ENCODE results near the gene FXN. TPM values are rescaled to one million over a fixed set of nuclear protein-coding genes. Genes with fewer than 3 reads are reported as not detected.
A peak's percentile ranks its signal among the peaks of the same experiment; 100 is the strongest.
"Not testable (repeated sequence)": the region's sequence is repeated elsewhere in the genome, so short reads cannot be mapped to it uniquely, and the experiment has no call there.

Gene FXN
- total RNA-seq = 46.8 and 56.7 TPM in 2 replicates

GRCh38 chr9:69035438-69036308 is at the start of gene FXN:
Gene FXN, plus strand, starts transcription at chr9:69035752. Its CDS starts 31 bp downstream, at chr9:69035783.
- Mint-ChIP-seq H3K4me3 (ENCODE audit: low read depth) (peak within 1 kb of the TSS; percentile 91), H3K36me3 (ENCODE audit: low read depth) (peaks cover 13% of the 10 kb centered on the region), H3K27ac (peak within 1 kb of the TSS; percentile 84), H3K4me1 (ENCODE audit: low read depth) (peaks cover 25% of the 10 kb centered on the region), H3K9me3 (no peaks in the 10 kb centered on the region), H3K27me3 (ENCODE audit: low read depth) (no peaks in the 10 kb centered on the region)
- intact Hi-C loops (cut with micrococcal nuclease) = loop anchor here (1.0 to 5.0 kb wide), 4 partner anchors 7 to 157 kb away; no protein-coding TSS in a partner anchor
- DNase-seq (ENCODE audit: low spot score) = peak; percentile 77

- peaks cover 35% of the 10 kb centered on the region for H3K4me1 Mint-ChIP-seq (ENCODE audit: low read depth)
- intact Hi-C loops (cut with micrococcal nuclease); H3K4me3 Mint-ChIP-seq (ENCODE audit: low read depth); H3K27me3 Mint-ChIP-seq (ENCODE audit: low read depth); H3K27ac Mint-ChIP-seq; DNase-seq (ENCODE audit: low spot score); H3K9me3 Mint-ChIP-seq: not testable (repeated sequence)
- H3K36me3 Mint-ChIP-seq (ENCODE audit: low read depth) = peaks cover 29% of the 10 kb centered on the region
These were observed 48.6 kb upstream of the FXN start for GRCh38 chr9:68986949-68987348.

DNA sequence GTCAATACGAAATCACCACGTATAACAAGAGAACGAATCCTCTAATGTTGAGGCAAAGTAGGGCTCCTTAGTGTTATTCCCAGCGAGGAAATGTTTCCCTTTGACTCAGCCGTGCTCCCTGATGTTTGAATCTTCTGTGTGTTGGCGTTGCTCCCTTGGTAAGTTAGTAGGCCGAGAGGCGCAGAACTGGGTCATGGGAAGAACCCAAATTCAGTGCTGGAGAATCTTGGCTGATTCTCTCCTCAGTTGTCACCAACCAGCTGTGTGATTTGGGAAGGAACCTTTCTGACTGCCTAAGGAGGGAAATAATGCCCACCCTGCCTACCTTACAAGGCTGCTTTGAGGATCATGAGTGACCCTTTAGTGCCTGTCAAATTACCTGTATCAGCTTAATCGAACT is 44.1 kb upstream of the FXN start:
- no peaks in the 10 kb centered on the region for H3K27me3 Mint-ChIP-seq (ENCODE audit: low read depth)
- no peaks in the 10 kb centered on the region for H3K9me3 Mint-ChIP-seq
- no peak overlapping the region for H3K27ac Mint-ChIP-seq
- H3K36me3 Mint-ChIP-seq (ENCODE audit: low read depth) = peaks cover 39% of the 10 kb centered on the region
- no peak for DNase-seq (ENCODE audit: low spot score)
- H3K4me3 Mint-ChIP-seq (ENCODE audit: low read depth) = no peak overlapping the region
- intact Hi-C loops (cut with micrococcal nuclease) = no loop called here
- peaks cover 9% of the 10 kb centered on the region for H3K4me1 Mint-ChIP-seq (ENCODE audit: low read depth)

DNA sequence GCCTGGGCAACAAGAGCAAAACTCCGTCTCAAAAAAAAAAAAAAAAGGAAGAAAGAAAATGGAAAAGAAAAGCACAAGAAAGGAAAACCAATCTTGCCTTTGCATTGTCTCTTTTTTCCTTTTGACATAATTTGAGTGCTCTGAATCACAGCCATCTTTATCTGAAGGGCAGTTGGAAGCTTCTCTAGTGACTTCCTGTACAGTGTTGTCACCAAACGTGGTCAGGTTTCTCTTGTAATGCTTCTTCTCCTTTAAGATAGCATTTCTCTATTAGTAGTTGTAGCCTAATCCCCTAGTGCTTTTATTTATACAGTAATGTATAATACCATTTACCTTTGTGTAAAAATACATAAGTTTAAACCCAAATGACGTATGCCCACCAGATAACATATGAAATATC is 39.8 kb upstream of the FXN start:
- Mint-ChIP-seq H3K27ac (peak overlapping the region; percentile 68), H3K4me1 (ENCODE audit: low read depth) (peaks cover 34% of the 10 kb centered on the region), H3K36me3 (ENCODE audit: low read depth) (peaks cover 63% of the 10 kb centered on the region), H3K4me3 (ENCODE audit: low read depth) (no peak overlapping the region), H3K27me3 (ENCODE audit: low read depth) (no peaks in the 10 kb centered on the region), H3K9me3 (no peaks in the 10 kb centered on the region)
- intact Hi-C loops (cut with micrococcal nuclease) = loop anchor here (5.0 kb wide), 5 partner anchors 53 to 343 kb away; no protein-coding TSS in a partner anchor
- no peak for DNase-seq (ENCODE audit: low spot score)

DNA sequence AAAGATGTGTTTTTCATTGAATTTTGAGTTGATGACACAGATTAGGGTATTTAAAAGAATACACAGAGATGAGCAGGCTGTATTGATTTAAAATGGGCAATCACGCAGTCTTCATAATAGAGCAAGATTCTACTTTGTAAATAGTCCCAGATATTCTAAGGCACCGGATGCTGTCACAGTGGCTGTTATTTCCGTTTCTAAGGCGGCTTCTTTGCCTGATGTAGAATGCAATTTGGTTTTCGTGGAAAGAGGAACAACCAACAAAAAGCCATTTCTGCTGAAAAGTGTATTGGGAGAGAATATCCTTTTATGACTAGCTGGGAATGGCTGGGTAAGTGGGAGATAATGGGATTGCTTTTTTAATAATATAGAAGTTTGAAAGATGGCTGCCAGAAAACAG is 39.1 kb upstream of the FXN start:
- H3K27me3 Mint-ChIP-seq (ENCODE audit: low read depth) = no peaks in the 10 kb centered on the region
- no peak for DNase-seq (ENCODE audit: low spot score)
- peak overlapping the region; percentile 68 for H3K27ac Mint-ChIP-seq
- H3K9me3 Mint-ChIP-seq = no peaks in the 10 kb centered on the region
- intact Hi-C loops (cut with micrococcal nuclease) = loop anchor here (5.0 kb wide), 5 partner anchors 54 to 344 kb away; no protein-coding TSS in a partner anchor
- peak overlapping the region; percentile 32 for H3K4me3 Mint-ChIP-seq (ENCODE audit: low read depth)
- peaks cover 38% of the 10 kb centered on the region for H3K4me1 Mint-ChIP-seq (ENCODE audit: low read depth)
- H3K36me3 Mint-ChIP-seq (ENCODE audit: low read depth) = peaks cover 56% of the 10 kb centered on the region

DNA sequence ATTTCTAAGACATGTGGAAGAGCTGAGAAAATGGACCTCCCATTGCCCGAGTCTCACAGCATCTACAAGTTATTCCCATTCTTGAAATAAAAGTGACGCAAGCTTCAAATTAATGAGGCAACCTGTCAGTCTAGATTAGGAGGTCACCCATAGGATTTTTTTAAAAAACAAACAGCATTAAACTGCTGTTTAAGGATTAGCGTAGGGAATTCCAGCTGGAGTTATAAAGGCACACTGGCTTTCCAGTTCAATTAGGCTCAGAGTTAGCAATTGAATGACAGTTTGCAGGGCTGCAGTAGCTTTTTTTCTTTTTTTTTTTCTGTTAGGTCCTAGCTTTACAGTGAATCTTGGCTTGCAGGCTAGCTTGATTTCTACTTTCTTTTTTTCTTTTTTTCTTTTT is 37.9 kb upstream of the FXN start:
- intact Hi-C loops (cut with micrococcal nuclease) = loop anchor here (2.0 to 5.0 kb wide), 7 partner anchors 29 to 345 kb away; no protein-coding TSS in a partner anchor
- no peak overlapping the region for H3K27ac Mint-ChIP-seq
- peaks cover 39% of the 10 kb centered on the region for H3K4me1 Mint-ChIP-seq (ENCODE audit: low read depth)
- H3K36me3 Mint-ChIP-seq (ENCODE audit: low read depth) = peaks cover 53% of the 10 kb centered on the region
- H3K27me3 Mint-ChIP-seq (ENCODE audit: low read depth) = no peaks in the 10 kb centered on the region
- H3K4me3 Mint-ChIP-seq (ENCODE audit: low read depth) = no peak overlapping the region
- H3K9me3 Mint-ChIP-seq = no peaks in the 10 kb centered on the region
- DNase-seq (ENCODE audit: low spot score) = no peak

DNA sequence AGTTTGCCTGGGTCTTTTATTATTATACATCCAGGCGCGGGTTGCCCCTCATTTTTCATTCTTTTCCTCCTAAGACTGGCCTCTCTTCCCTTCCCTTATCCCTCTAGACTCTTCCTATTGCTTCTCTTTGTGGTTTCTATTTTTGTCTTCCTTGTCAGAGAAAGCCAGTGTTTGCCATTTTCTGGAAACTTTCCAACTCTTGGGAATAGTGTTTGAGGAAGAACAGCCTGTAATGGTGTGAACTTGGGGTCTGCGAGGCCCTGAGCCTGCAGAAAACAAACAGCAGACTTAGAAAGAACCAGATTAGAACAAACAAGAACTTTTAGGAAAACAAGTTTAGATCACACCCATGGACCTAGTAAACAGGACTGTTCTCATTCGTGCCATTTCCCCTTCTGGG is 37.2 kb upstream of the FXN start:
- no peaks in the 10 kb centered on the region for H3K27me3 Mint-ChIP-seq (ENCODE audit: low read depth)
- H3K27ac Mint-ChIP-seq = peak overlapping the region; percentile 61
- peaks cover 48% of the 10 kb centered on the region for H3K36me3 Mint-ChIP-seq (ENCODE audit: low read depth)
- no peaks in the 10 kb centered on the region for H3K9me3 Mint-ChIP-seq
- intact Hi-C loops (cut with micrococcal nuclease) = loop anchor here (2.0 to 5.0 kb wide), 7 partner anchors 28 to 346 kb away; no protein-coding TSS in a partner anchor
- peaks cover 40% of the 10 kb centered on the region for H3K4me1 Mint-ChIP-seq (ENCODE audit: low read depth)
- H3K4me3 Mint-ChIP-seq (ENCODE audit: low read depth) = no peak overlapping the region
- DNase-seq (ENCODE audit: low spot score) = no peak

- Mint-ChIP-seq H3K36me3 (ENCODE audit: low read depth) (peaks cover 45% of the 10 kb centered on the region), H3K4me1 (ENCODE audit: low read depth) (peaks cover 40% of the 10 kb centered on the region), H3K9me3 (no peaks in the 10 kb centered on the region), H3K4me3 (ENCODE audit: low read depth) (no peak overlapping the region), H3K27me3 (ENCODE audit: low read depth) (no peaks in the 10 kb centered on the region), H3K27ac (peak overlapping the region; percentile 44)
- DNase-seq (ENCODE audit: low spot score) = no peak
- intact Hi-C loops (cut with micrococcal nuclease) = loop anchor here (1.0 to 5.0 kb wide), 8 partner anchors 28 to 415 kb away; no protein-coding TSS in a partner anchor
These were observed 36.7 kb upstream of the FXN start for GRCh38 chr9:68998812-68999211.

DNA sequence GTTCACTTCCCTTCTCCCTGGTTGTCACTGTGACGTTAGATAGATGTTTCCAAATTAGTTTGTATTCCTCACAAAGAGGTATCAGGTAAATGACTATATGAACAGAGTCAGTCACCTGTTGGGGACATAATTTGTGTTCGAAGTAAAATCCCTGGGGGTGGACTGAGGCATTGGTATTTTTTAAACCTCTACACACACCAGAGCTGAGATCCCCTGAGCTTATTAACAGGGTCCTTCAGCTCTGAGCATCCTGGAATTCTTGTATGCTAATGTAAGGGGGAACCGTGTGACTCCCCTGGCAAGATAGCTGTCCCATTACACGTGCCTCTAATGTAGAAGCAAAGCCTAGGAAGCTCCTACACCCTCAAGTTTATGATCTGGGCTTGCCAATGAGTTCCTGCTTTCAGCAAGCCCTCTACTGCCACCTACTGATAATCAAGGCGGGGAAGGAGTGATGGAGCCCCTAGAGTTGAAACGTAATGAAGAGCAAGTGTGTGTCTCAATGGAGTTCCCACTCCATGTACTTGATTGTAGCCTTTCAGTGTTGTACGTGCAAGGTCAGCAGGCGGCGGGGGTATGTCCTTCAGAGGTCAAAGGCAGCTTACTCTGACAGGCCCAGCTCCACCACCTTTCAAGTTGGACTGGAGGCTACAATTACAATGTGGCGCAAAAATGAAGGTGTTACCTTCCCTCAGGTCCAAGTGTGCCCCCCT is 36.0 kb upstream of the FXN start:
- H3K9me3 Mint-ChIP-seq = no peaks in the 10 kb centered on the region
- no peaks in the 10 kb centered on the region for H3K27me3 Mint-ChIP-seq (ENCODE audit: low read depth)
- peaks cover 42% of the 10 kb centered on the region for H3K4me1 Mint-ChIP-seq (ENCODE audit: low read depth)
- peak overlapping the region; percentile 64 for H3K27ac Mint-ChIP-seq
- H3K4me3 Mint-ChIP-seq (ENCODE audit: low read depth) = no peak overlapping the region
- intact Hi-C loops (cut with micrococcal nuclease) = loop anchor here (1.0 to 5.0 kb wide), 8 partner anchors 27 to 415 kb away; no protein-coding TSS in a partner anchor
- peak; percentile 65 for DNase-seq (ENCODE audit: low spot score)
- peaks cover 44% of the 10 kb centered on the region for H3K36me3 Mint-ChIP-seq (ENCODE audit: low read depth)

- Mint-ChIP-seq H3K4me3 (ENCODE audit: low read depth) (no peak overlapping the region), H3K27me3 (ENCODE audit: low read depth) (no peaks in the 10 kb centered on the region), H3K9me3 (no peaks in the 10 kb centered on the region), H3K27ac (no peak overlapping the region), H3K36me3 (ENCODE audit: low read depth) (peaks cover 25% of the 10 kb centered on the region), H3K4me1 (ENCODE audit: low read depth) (peaks cover 32% of the 10 kb centered on the region)
- intact Hi-C loops (cut with micrococcal nuclease) = no loop called here
- no peak for DNase-seq (ENCODE audit: low spot score)
These were observed 33.6 kb upstream of the FXN start for GRCh38 chr9:69001921-69002320.

DNA sequence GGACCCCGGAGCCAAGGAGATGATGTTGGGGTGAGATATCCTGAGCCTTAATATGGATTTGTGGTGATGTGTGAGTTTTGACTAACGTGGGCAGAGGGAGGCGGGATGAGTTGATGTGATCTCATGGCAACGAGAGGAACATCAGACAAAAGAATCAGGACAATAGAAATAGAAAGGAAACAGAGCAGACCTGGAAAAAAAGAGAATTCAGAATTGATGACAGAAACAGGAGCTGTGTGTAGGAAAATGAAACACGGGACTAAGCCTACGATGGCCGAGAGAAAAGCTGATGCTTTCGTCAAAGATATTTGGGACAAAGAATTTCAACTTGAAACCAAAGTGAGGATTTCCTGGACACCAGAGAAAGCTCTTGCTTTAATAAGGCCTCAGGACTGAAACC is 32.5 kb upstream of the FXN start:
- peaks cover 22% of the 10 kb centered on the region for H3K36me3 Mint-ChIP-seq (ENCODE audit: low read depth)
- H3K4me1 Mint-ChIP-seq (ENCODE audit: low read depth) = peaks cover 28% of the 10 kb centered on the region
- no peak overlapping the region for H3K4me3 Mint-ChIP-seq (ENCODE audit: low read depth)
- no peaks in the 10 kb centered on the region for H3K27me3 Mint-ChIP-seq (ENCODE audit: low read depth)
- intact Hi-C loops (cut with micrococcal nuclease) = no loop called here
- DNase-seq (ENCODE audit: low spot score) = no peak
- H3K9me3 Mint-ChIP-seq = no peaks in the 10 kb centered on the region
- no peak overlapping the region for H3K27ac Mint-ChIP-seq

- Mint-ChIP-seq H3K4me1 (ENCODE audit: low read depth) (peaks cover 12% of the 10 kb centered on the region), H3K36me3 (ENCODE audit: low read depth) (peaks cover 14% of the 10 kb centered on the region), H3K27ac (no peak overlapping the region), H3K4me3 (ENCODE audit: low read depth) (no peak overlapping the region), H3K27me3 (ENCODE audit: low read depth) (peaks cover 2% of the 10 kb centered on the region), H3K9me3 (no peaks in the 10 kb centered on the region)
- intact Hi-C loops (cut with micrococcal nuclease) = no loop called here
- DNase-seq (ENCODE audit: low spot score) = no peak
These were observed 30.7 kb upstream of the FXN start for GRCh38 chr9:69004836-69005235.
